Activated T-helper 1 cell treated with anti-CD3 and anti-CD28 coated beads, Interleukin-2, amount 50 U/mL, for 16 hours (primary cell): Measurements from ENCODE around the gene PAPPA.

ENCODE experiments used
- DNase-seq, 2 donors: peaks; one replicate each; pipeline ENCODE4 v3.0.0-alpha.2; 2020; ENCODE audit warnings: low read depth in 1 of 2, low spot score in 1 of 2

PAPPA gene

GRCh38 chr9:116230051-116230632 is 76.6 kb downstream of the PAPPA start:
- no peak for DNase-seq

- DNase-seq = no peak
Observed at GRCh38 chr9:116232424-116233159, 79.0 kb downstream of the PAPPA start.

- no peak for DNase-seq
Observed at GRCh38 chr9:116233160-116233530, 79.6 kb downstream of the PAPPA start.

GRCh38 chr9:116234081-116234480 is 80.5 kb downstream of the PAPPA start:
- DNase-seq = no peak

GRCh38 chr9:116236979-116237378 is 83.4 kb downstream of the PAPPA start:
- no peak for DNase-seq

- no peak for DNase-seq
Observed at GRCh38 chr9:116237456-116237855, 83.9 kb downstream of the PAPPA start.

GRCh38 chr9:116238225-116238624 is 84.6 kb downstream of the PAPPA start:
- no peak for DNase-seq

GRCh38 chr9:116238776-116239340 is 85.3 kb downstream of the PAPPA start:
- no peak for DNase-seq

- DNase-seq = no peak
Observed at GRCh38 chr9:116243708-116244107, 90.1 kb downstream of the PAPPA start.

GRCh38 chr9:116247284-116247683 is 93.7 kb downstream of the PAPPA start:
- DNase-seq = no peak

GRCh38 chr9:116247791-116248374 is 94.3 kb downstream of the PAPPA start:
- DNase-seq = no peak

- DNase-seq = no peak
Observed at GRCh38 chr9:116250891-116251290, 97.3 kb downstream of the PAPPA start.

- DNase-seq = no peak
Observed at GRCh38 chr9:116251366-116251765, 97.8 kb downstream of the PAPPA start.

GRCh38 chr9:116260531-116260930 is 106.9 kb downstream of the PAPPA start:
- DNase-seq = no peak

- DNase-seq = no peak
Observed at GRCh38 chr9:116262448-116262847, 108.9 kb downstream of the PAPPA start.

- DNase-seq = no peak
Observed at GRCh38 chr9:116264361-116264760, 110.8 kb downstream of the PAPPA start.

- DNase-seq = no peak
Observed at GRCh38 chr9:116267021-116267420, 113.4 kb downstream of the PAPPA start.

GRCh38 chr9:116269250-116269649 is 115.7 kb downstream of the PAPPA start:
- DNase-seq = no peak

GRCh38 chr9:116270546-116270945 is 117.0 kb downstream of the PAPPA start:
- DNase-seq = no peak

- no peak for DNase-seq
Observed at GRCh38 chr9:116271340-116271739, 117.7 kb downstream of the PAPPA start.

- no peak for DNase-seq
Observed at GRCh38 chr9:116271991-116272390, 118.4 kb downstream of the PAPPA start.

GRCh38 chr9:116274293-116274692 is 120.7 kb downstream of the PAPPA start:
- DNase-seq = no peak
